Stimulated activated CD4-positive, alpha-beta T cell treated with anti-CD3 and anti-CD28 coated beads, TNF-alpha, amount 100 ng/mL, for 1 hour (primary cell): Measurements from ENCODE around the gene S100A11.

Experiments
- DNase-seq, 3 donors: peaks; one replicate each; pipeline ENCODE4 v3.0.0-alpha.2; 2020; ENCODE audit warnings: low read depth in 3 of 3, low spot score in 1 of 3

Gene S100A11

DNA sequence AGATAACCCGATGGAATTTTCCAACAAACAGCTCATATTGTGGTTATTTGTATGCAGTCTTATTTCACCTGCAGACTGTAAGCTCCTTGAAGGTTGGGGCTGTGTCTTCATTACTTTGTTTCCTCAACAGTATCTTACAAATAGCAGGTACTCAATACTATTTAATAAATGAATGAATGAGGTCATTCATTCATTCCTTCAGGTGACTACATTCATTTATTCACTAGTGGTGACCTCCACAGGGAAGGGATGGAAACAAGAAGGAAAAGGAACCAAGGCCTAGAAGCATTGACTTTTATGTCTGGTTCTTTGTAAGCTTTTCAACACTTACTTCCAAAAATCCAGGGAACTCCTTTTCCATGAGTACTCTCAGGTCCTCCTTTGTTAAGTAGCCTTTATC is 51.0 kb downstream of the S100A11 start:
- no peak for DNase-seq

DNA sequence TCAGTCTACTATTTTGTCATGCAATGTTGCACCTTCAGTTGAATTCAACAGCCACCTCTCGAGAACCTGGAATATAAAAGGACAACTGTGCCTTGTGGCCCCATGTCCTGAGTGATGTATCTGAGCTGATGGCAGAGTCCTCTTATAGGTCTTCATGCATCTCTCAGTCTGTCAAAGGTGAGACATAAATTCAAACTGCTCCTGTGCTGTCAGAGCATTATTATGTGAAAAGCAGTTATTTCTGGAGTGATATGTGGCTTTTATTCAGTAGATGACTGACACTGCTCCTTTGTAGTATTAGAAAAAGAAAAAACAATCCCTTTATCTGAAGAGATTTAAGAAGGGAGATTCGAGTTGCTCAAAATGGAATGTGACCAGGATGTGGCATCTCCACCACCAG is 51.5 kb downstream of the S100A11 start:
- no peak for DNase-seq

DNA sequence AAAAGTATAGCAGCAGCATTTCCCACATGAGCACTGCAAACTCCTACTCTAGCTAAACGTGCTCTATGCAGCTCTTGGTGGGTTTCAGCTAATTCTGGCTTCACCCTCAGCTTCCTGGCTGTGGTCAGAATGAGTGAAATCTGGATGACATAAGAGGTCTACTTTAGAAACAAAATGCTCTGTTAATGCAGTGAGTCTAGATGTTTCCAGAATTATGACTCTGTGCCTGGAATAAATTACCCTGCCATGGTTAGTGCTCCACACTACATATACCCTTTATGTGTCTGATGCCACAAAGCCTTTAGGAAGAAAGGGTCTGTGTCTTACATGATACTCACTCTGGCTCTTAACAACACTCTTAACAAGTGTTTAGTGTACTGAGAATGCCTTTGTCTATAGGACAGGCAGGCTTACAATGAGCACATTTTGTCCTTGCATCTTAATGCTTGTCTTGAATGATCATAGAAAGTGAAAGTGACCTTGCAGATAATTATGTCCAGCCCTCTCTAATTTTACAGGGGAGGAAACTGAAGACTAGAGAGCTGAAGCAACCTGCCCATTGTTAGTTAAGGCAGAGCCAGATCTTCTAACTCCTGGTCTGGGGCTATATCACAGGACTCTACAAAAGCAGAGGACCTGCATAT is 52.4 kb downstream of the S100A11 start:
- DNase-seq: no peak
